IPS-NIHi11 (cell line): Measurements from ENCODE around the gene ACVR2A.

ENCODE experiments used
- DNase-seq: peaks from one replicate; pipeline ENCODE4 v3.0.0; 2012; ENCODE audit warnings: mixed read lengths, low spot score

Gene ACVR2A

DNA sequence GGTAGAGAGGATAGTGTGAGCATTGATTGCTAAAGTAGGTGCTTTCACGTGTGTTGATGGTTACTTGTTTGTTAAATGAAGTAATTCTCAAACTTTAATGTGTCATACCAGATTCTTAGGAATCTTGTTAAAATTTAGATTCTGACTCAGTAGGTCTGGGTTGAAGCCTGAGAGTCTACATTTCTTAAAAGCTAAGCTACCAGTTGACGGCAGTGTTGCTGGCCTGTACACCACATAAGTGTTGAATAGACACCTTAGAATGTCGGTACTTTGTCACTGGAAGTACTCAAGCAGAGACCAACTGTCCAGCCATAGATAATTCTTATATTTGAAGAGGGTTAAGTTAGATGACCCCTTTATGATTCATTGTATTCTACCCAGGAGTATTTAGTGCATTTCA lies 79.8 kb downstream of the ACVR2A start:
- DNase-seq: no peak

- DNase-seq: no peak
Observed at GRCh38 chr2:147925886-147926285, 81.1 kb downstream of the ACVR2A start.

GRCh38 chr2:147927053-147927588 lies 82.3 kb downstream of the ACVR2A start:
- DNase-seq: no peak

DNA sequence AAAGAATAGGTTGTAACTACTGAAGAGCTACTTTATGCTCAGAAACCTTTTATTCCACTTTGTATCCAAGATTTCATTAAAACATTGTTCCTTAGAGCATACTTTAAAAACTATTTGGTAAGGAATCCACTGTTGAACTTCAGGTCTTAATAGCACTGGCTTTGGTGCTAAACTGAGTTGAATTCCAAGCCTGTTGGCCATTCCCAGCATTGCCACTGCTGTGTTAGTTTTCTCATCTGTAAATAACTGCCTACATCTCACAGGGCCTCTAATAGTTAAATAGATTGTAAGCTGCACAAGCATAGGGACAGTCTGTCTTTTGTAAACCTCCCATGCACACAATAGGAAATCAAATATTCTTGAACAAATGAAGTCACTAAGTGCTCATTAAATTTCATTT lies 89.1 kb downstream of the ACVR2A start:
- DNase-seq: peak; percentile 4

DNA sequence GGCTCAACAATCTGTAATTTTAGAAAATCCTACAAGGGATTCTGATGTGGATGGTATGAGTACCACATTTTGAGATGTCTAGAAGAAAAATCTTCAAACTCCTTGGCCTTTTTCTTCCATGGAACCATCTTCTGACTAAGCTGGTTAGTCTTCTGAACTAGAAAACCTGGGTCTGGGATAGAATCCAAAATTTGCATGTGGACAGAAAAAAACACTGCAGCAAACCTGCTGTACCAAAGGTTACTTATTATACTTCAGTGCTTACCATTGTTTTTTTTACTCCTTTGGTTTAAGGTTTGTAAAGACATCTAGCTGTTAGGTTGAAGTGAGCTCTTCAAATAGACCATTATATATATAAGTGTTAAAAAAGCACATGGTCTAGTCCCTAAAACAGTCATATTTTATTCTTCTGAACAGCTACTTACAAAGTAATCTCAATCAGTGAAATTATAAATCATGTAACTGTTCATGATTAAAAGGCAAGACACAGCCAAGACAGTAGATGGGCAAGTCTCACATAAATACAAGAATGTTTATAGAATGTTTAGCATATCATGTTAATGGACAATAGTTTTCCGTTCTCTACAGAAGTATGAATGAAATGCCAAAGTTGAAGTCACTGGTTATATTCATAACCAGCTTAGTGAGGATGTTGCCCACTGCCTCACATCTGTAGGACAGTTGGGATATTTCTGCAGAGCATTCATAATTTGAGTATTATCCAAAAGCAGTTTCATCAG lies 90.2 kb downstream of the ACVR2A start:
- no peak for DNase-seq

- peak; percentile 37 for DNase-seq
Observed at GRCh38 chr2:147937744-147938349, 93.0 kb downstream of the ACVR2A start.

GRCh38 chr2:147939313-147939712 lies 94.5 kb downstream of the ACVR2A start:
- no peak for DNase-seq

DNA sequence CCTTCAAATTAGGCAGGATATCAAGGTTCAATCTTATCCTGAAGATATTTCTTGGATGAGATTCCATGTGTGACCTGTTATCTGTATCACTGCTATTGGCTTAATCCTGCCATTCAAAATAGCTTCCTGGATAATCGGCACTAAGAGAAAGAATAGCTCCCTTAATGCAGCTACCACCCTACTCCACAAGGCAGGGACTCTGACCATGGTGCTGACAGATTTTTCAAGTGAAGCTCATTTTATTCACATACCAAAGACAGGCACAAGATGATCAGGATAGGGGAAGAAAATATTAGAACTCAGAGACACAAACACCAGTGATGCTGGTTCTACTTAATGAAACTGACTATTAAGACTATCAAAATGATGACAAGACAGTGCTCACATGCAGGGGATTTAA lies 100.8 kb downstream of the ACVR2A start:
- peak; percentile 17 for DNase-seq

GRCh38 chr2:147952118-147952517 lies 107.3 kb downstream of the ACVR2A start:
- DNase-seq: no peak

DNA sequence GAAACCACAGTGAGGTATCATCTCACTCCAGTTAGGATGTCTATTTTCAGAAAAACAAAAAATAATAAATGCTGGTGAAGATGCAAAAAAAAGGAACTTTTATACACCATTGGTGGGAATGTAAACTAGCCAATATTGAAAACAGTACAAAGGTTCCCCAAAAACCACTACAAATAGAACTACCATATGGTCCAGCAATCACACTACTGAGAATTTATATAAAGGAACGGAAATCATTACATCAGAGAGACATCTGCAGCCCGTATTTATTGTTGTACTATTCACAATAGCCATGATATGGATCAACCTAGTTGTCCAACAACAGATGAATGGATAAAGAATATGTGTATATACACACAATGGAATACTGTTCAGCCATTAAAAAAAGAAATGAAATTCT lies 123.7 kb downstream of the ACVR2A start:
- DNase-seq: no peak

- no peak for DNase-seq
Observed at GRCh38 chr2:147976102-147976501, 131.3 kb downstream of the ACVR2A start.

DNA sequence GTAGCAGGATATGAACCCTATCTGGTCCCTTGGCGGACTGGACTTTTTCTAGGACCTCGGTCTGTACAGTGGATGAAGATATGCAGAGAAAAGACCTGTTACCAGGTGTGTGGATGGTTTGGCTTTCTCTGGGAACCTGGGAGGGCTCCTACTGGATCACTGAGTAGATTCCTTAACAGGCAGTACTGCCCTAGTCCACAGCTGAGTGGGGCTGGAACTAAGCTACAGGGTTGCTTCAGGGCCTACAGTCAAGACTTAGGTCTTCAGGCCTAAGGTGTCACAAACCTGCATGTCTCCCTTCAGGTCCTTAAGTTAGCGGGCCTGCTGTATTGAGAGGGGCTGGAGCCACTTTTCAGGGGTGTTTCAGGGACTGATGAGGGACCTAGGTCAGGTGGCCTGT lies 132.8 kb downstream of the ACVR2A start:
- no peak for DNase-seq
